HL-60/S4 (cell line): ENCODE measurements around the gene APOL4.
"Not testable (repeated sequence)": the region's sequence is repeated elsewhere in the genome, so short reads cannot be mapped to it uniquely, and the experiment has no call there.

Experiments used
- in situ Hi-C: fragments of 300-500 bp; cut with MboI; formaldehyde crosslinking; loops from 2 replicates; pipeline ENCODE4 v1.14.3; 2022; ENCODE audit warnings: low sequenced_read_pairs

Gene APOL4

DNA sequence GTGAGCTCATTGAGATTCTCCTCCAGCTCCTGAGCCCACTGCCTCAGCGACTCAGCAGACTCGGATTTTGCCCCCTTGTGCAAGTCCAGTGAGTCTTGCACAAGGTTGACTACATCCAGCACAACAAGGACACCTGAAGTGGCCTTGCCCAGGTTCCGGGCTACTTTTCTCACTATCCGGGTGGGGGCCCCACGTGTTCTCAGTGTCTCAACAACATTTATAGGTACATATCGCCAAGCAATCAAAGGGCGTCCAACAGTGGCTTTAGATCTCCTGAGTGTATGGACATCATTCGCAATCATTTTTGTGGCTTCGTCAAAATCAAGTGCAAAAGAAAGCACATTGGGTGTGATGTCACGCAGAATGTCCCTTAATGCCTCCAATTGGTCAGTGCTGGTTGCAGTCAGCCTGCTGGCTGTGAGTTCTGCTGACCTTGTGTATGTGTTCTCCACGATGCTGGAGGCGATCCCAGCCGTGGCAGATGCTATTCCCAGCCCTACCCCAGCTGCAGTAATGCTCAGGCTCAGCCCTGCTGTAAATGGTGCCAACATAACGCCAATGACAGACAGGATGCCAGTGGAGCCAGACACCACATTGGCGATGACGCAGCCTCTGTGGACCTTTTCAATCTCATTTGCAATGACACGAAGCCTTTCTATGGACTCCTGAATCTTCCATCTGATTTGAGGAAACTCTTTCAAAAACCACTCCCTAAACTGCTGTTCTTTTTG is 10.3 kb downstream of the APOL4 start:
- in situ Hi-C loops: loop anchor here (10.0 kb wide), 1 partner anchor 294 kb away; the partner anchor contains the start of gene TXN2

DNA sequence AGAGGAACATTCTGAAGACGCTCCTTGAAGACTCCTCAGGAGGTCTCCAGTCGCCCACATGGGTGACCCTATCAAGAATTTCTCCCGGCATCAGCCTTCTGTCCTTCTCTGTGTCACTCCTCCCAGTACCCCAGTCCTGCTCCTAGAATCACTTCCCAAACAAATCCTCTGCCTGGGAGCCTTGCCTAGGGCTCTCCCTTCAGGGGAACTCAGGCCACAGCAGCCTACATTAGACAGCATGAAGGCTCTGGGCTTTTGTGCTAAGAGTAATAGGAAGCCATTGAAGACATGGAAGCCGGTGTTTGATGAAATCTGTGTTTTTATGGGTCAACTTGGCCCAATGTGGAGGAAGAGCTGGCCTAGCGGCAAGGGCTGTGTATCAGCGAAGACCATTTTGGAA is 13.7 kb downstream of the APOL4 start:
- in situ Hi-C loops: not testable (repeated sequence)

DNA sequence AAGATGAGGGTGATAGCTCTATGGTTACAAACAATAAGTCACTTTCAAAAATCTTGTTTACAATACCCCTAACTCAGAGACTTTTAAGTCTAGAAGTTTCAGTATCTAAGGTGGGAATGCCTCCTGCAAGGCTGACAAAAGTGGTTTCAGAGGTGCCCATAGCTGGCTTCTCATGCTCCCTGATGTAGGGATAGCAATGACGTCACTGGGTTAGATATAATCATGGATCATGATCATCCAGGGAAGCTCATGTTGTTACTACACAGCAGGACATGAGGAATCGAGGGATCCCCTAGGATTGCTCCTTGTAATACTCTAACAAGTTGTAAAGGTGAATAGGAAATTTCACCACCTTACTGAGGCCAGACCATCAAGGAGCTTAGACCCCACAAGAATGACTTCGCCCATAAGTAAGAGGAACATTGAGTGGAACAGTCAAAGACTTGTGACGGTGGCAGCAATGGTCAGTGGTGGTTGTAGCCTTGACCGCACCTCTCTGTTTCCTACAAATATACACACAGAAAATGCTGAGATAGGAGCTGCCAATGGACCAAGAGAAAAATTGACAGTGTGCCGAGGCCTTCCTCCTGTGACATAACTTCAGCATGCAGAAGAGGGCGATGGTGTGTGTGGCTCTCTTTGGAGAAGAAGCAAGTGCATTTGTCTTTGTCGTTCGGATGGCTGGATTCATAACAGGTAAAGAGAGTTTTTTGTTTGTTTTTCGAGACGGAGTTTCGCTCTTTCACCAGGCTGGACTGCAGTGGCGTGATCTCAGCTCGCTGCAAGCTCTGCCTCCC is 15.6 kb downstream of the APOL4 start:
- in situ Hi-C loops: no loop called here

DNA sequence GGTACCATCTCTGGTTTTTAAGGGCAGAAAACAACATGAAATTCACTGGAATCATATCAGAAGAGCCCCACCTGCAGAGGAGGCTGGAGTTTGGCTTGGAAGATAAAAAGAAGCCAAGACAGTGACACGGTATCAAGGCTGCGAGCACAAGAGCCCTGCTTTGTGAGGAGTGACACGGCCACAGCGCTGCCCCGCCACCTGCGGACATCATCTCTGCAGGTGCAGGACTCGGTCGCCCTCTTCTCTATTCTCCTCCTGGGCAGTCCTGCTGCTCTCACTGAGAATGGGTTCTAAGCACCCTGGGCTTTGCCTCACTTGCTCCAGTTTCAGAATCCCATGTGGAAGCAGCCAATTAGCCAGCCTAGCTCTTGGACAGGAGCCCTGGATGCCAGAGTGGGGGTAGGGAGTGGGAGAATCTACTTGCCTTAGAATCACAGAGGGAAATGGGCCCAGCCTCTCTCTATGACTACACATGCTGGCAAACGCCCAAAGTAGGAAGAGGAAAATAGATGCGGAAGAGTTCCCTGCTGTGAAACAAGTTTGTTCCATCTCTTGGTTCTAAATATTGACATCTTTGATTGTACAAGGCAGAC is 17.1 kb downstream of the APOL4 start:
- in situ Hi-C loops: no loop called here

DNA sequence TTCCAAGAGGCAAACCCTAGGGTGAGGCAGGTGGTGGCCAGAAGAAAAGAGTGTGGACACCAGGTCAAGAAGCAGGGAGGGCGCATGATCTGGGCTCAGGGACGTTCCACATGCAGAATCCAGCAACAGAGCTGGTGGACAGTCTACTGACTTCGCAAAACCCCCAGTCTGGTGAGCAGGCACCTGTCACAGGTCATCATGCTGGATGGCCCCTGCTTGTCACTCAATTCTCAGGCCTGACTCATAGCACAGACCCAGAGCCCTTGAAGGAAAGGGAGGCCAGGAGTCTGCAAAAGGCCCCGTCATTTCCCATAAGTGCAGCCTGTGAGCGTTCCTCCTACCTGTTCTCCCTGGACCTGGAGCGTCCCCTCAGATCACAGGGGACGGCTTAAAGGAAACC is 18.2 kb downstream of the APOL4 start:
- in situ Hi-C loops: no loop called here

DNA sequence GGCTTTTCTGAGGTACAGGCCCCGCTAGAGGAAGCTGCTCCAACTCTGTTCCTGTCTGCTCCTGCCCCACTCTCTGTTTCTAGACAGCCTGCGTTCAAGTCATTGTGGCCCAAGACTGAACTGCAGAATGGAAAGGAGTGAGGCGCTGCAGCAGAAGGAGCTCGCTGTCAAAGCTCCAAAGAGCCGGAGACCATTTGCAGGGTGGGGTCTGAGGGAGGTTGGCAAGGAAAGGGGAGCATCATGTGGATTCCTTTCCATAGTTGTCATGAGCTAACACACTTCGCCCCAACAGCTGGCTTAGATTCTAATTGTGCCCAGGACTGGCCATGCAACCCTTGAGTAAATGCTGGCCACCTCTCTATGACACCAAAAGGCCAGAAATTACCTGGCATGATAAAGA is 18.8 kb downstream of the APOL4 start:
- in situ Hi-C loops: no loop called here

DNA sequence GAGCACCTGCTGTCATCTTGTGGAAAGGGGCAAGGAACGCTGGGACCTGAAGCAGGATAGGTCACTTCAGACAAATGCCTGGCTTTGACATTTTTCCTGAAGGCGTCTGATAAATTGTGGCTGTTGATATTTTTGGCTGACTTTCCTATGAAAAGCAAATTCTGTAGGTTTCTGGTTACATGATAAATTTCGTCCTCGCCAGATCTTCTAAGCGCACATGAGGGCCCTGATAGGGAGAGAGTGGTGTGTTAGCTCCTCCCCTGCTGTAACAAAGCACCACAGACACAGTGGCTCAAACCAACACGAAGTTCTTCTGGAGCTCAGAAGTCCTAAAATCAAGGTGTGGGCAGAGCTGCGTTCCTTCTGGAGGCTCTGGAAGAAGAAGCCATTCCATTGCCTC is 19.6 kb downstream of the APOL4 start:
- in situ Hi-C loops: no loop called here

DNA sequence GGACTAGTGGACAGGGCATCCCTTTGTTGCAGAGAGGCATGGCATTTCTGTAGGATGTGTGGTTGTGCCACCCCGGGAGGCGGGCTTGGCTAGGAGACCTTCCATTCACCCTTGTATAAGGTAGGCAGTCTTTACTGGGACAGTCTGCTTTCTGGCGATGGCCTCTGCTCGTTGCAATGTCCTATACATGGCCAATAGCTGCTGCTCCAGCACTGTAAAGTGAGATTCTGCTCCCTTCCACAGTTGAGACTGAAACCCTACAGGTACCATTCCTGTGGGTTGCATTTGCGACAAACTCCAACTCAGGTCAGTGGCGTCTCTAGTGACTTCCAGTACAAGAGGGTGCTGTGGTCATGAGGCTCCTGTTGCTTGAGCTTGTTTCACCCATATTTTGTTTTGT is 20.7 kb downstream of the APOL4 start:
- in situ Hi-C loops: no loop called here

DNA sequence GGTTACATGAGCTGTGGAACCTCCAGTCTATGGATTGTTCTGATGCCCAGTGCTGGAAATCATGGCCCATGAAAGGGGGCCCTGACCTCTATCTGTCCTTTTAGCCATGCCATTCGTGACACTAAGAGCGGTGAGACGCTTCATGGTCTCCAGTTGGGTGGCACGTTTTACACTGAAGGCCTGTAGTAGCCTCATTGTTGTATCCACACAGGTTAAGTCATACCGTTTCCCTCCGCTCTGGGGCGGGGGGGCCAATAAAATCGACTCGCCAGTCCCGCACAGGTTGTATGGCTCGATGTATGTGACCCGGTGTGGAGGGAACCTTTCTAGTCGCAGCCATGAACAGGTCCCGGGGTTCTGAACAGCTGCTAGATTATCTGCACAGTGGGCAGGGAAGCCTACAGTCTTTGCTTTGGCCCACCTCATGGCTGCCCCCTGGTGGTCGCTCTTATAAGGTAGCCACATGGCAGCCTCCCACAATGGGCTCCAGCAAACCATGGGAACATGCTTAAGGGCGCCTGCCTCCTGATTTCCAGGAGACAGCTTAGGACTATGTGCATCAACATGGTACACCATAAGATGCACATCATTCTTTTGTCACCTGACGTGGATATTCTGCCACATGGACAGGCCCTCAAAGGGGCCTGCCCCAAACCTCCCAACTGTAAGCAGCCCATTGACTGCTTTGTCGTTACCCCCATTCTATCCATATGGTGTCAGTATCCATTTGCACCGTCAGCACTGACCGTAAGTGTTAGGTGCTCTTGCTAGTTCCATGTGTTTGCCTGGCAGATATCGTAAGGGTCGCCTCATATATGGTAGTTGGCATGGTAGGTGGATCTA is 21.4 kb downstream of the APOL4 start:
- in situ Hi-C loops: no loop called here

DNA sequence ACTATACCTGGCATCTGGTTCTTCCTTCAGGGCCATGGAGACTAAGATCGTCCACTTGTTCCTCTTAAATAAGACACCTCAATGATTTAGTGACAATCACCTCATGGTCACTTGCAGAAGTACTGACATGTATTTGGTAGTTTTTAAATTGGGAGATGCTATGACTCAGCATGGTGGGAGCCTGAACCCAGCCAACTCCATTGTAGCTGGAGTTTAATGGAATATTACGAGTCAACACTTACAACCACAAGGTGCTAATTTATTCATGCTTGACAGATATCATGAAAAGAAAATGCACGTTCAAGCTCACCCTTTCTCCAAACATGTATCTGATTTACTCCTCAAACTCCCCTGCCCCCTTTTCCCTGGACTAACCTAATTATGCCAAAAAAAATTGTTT is 24.4 kb downstream of the APOL4 start:
- in situ Hi-C loops: no loop called here

DNA sequence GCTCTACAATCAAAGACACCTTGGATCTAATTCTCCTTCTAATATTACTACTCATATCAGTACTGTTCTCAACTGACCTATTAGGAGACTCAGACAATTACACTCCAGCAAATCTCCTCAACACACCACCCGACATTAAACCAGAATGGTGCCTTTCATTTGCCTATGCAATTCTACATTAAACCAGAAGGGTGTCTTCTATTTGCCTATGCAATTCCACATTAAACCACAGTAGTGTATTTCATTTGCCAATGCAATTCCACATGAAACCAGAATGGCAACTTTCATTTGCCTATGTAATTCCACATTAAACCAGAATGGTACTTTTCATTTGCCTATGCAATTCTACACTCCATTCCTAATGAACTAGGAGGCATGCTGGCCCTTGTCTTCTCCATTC is 25.7 kb downstream of the APOL4 start:
- in situ Hi-C loops: no loop called here

DNA sequence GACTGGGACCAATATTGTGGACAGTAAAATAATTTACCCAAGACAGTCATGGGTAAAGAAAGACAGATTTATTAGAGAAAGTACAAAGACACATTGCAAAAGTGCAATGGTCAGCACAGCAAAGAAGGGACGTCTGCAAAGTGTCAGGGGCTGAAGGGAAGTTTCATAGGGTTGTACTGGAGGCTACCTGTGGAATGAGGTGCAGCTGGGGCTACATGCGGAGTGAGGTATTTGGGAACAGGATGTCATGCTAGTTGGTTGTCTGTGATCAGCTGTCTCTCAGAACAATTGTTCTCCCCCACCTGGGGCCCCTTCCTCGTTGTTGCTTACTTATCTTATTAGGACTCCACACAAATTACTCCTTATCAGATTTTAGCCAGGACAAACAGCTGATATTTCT is 29.7 kb downstream of the APOL4 start:
- in situ Hi-C loops: no loop called here

DNA sequence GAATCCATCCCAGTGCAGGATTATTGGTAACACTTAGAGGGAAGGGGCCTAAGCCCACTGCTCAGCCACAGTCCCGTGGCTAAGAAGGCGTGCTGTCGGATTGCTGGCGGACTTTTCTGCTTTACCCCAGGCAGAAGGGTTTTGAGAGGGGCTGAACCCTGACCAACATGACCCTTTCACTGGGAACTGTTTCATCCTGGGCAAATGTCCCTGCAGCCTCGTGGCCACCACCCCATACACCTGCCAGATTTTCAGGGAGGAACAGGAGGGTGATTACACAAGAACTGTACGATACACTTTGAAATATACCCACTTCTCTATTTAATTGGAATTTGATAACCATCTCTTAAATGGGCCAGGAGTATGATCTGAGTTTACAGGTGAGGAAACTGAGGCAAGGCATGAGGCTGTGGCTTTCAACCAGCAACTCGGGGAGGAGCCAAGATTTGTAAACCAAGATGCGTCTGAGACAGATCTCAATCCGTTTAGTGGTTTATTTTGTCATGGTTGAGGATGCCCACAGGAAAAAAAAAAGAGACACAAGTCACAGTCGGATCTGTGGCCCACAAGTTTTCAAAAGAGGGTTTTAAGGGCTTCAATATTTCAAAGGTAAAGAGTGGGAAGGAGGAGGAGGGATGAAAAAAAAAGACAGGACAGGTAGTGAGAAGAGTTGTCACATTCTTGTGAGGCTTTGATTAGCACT is 34.9 kb downstream of the APOL4 start:
- in situ Hi-C loops: no loop called here

DNA sequence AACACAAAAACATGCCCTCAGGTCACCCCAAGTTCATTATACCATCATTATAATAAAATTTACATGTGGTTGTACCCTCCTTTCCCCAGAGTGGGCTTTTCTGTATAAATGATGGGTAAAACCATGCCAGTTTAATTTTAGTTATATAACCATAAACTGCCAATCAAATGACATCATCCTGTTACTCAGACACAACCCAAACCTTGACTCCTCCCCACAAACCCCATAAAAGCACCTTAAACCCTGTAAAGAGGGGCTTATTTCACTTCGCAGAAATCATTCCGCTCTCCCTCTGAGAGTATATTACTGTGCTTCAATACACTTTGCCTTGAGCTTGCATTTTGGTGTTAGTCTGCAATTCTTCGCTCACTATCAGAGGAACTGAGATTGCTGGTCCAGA is 35.5 kb downstream of the APOL4 start:
- in situ Hi-C loops: no loop called here

DNA sequence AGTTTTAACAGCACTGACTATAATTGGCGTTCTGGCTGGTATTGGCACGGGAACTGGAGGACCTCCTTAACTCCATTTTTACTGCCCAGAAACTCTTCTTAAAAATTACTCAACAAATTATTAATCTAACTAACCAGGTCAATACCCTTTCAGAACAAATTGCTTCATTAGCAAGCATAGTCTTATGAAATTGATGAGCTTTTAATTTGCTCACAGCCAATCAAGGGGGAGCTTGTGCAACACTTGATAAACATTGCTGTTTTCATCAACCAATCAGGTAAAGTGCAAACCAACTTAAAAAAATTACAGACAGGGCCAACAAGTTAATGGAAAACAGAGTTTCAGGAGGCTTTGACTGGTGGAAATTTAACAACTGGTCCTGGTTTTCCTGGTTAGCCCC is 36.5 kb downstream of the APOL4 start:
- in situ Hi-C loops: no loop called here

DNA sequence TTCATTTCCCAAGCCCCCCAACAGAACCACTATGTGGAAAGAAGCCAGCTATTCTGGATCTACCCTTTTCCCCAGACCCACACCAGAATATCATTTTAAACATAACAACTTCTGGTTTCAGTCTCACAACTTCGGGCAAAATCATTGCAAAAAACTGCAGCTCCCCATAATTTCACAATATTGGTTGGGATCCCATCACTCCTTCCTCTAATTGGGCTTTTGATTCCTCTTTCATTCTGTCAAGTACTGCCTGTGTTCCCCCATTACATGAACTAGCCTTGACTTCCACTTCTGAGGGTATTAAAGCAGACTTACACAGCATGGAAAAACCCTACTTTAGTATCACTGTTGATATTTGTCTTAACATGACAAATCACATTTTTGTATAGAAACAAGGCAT is 37.0 kb downstream of the APOL4 start:
- in situ Hi-C loops: no loop called here

DNA sequence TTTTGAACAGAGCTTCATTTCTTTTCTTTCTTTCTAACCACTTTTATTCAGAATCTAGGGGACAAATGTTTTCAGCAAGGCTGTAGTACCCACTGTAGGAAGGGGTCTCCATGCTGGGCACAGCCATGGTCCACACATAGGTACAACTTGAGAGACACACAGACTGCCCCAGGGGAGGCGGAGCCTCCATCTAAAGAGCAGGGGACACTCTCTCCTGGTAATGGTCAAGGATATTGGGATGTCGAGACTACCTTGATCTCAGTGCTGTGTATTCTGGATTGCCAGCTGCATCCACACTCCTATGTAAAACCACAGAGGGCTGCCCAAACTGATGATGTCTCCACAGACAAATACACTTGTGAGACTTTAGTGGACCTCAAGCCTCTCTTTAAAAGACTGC is 38.1 kb downstream of the APOL4 start:
- in situ Hi-C loops: no loop called here

DNA sequence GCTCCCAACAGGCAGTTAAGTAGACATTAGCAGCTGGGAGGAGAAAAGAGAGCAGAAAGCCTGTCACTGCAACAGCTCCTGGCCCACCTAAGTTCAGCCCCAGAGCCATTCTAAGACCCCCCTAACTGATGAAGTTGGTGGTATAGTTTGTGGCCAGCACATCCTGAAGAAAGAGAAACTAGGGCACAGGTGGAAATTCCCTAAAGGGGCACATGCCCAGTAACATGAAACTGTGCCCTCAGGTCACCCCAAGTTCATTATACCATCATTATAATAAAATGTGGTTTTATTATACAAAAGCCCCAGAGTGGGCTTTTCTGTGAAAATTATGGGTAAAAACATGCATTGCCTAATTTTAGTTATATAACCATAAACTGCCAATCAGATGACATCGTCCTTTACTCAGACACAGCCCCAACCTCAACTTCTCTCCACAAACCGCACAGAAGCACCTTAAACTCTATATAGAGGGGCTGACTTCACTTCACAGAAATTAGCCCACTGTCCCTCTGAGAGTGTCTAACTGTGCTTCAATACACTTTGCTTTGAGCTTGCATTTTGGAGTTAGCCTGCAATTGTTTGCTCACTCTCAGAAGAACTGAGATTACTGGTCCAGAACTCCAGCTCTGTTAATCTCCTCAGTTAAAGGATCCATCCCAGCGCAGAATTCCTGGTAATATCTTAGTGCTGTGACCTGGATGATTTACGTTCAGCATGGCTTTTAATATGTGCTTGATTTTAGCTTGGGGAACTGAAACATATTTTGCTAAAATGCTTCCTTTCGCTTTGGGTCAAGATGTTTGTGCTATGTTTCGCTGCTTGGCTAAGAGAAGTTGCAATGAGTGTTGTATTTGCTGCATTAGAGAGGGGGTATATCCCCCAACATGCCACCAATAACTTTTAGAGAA is 39.2 kb downstream of the APOL4 start:
- in situ Hi-C loops: no loop called here

DNA sequence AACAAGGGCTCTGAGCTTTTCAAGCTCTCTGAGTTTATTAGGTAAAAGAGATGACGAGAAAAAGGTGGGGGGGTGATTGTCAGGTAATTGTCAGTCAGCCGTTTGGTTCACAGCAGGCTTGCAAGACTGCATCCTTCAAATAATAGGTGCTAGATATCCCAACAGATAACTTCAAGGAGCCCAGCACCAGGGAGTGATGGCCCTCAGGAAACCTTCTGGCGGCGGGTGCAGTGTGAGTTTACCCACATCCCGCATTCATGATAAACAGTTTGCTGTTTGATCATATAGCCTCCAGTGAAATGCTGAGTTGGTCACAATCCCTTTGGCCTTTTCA is 39.8 kb downstream of the APOL4 start:
- in situ Hi-C loops: not testable (repeated sequence)

DNA sequence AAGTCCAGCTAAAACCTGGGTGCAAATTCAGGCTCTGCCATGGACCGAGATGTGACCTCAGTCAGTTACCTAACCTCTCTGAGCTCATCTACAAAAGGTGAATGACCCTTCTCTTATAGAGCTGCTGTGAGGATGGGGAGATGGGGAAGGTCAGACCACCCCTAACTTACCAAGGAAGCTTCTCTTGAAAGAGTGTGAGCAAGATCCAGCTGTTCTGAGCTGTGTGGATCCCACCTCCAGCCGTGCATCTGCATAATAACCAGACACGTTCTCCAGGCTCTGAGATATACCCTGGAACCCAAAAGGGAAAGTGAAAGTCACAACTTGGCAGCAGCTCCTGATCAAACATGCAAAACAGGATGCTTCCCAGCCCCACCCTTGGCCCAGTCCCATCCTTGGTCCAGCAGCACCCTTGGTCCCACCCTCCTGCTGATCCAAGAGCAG is 41.1 kb downstream of the APOL4 start, which contains the start of gene APOL3:
Gene APOL3 (minus strand): TSS at position 257 of the 444 bp plus-strand sequence. CDS start 11,700 bp downstream, outside the sequence.
- in situ Hi-C loops: no loop called here
